Activated CD8-positive, alpha-beta memory T cell treated with anti-CD3 and anti-CD28 coated beads, Interleukin-2, amount 10 ng/mL, durations not matched to agents 7 days and 5 days (primary cell): Measurements from ENCODE around the gene USP24. TPM values are rescaled to one million over a fixed set of nuclear protein-coding genes. Genes with fewer than 3 reads are reported as not detected.

Experiments
- ATAC-seq: fragments of 150-1000 bp; cut with Tn5 transposase; one replicate; pipeline ENCODE4 v1.10.0; 2021; ENCODE audit warnings: moderate library complexity
- CTCF ChIA-PET: fragments of 350-600 bp; sonication (Branson Sonifier 250); formaldehyde crosslinking; loops from one replicate; lab custom pipeline; 2021; ENCODE audit warnings: antibody characterized with exemption; lab: Charles Lee
- DNase-seq: peaks from one replicate; pipeline ENCODE4 v3.0.0-alpha.2; 2020
- H3K27ac Mint-ChIP-seq: one replicate; pipeline ENCODE4 v1.8.0; 2021; ENCODE audit warnings: mild to moderate bottlenecking, mixed read lengths
- H3K27me3 Mint-ChIP-seq: one replicate; pipeline ENCODE4 v1.8.0; 2021; ENCODE audit warnings: mixed read lengths
- H3K36me3 Mint-ChIP-seq: one replicate; pipeline ENCODE4 v1.8.0; 2021; ENCODE audit warnings: mild to moderate bottlenecking, mixed read lengths
- H3K4me1 Mint-ChIP-seq: one replicate; pipeline ENCODE4 v1.8.0; 2021; ENCODE audit warnings: mixed read lengths
- H3K4me3 Mint-ChIP-seq: one replicate; pipeline ENCODE4 v1.8.0; 2021; ENCODE audit warnings: mild to moderate bottlenecking, moderate library complexity, mixed read lengths
- H3K9me3 Mint-ChIP-seq: one replicate; pipeline ENCODE4 v1.8.0; 2022; ENCODE audit warnings: low read depth, mixed read lengths
- total RNA-seq, 2 experiments: library from RNA; stranded (reverse); gene quantifications; one replicate each; pipeline ENCODE4 v1.2.3, GENCODE V29; 2021

Gene USP24
- total RNA-seq, 2 experiments from 2014 or later: 38.2 to 42.3 TPM

- no peak overlapping the region for H3K27ac Mint-ChIP-seq
- H3K4me1 Mint-ChIP-seq: peaks cover 9% of the 10 kb centered on the region
- no peak overlapping the region for H3K4me3 Mint-ChIP-seq
- H3K36me3 Mint-ChIP-seq: no peaks in the 10 kb centered on the region
- CTCF ChIA-PET: no interaction called here
- ATAC-seq: no peak
- H3K9me3 Mint-ChIP-seq: no peaks in the 10 kb centered on the region
- DNase-seq: no peak
- H3K27me3 Mint-ChIP-seq: no peaks in the 10 kb centered on the region
Measured at GRCh38 chr1:55222152-55222551, 7.0 kb upstream of the USP24 start.

- DNase-seq (no peak), ATAC-seq (no peak)
- CTCF ChIA-PET: interaction anchor here (1.0 kb wide), 1 partner anchor 74 kb away, joined by 3 read pairs; no protein-coding TSS in a partner anchor
- Mint-ChIP-seq H3K9me3 (no peaks in the 10 kb centered on the region), H3K4me3 (no peak overlapping the region), H3K36me3 (no peaks in the 10 kb centered on the region), H3K27me3 (no peaks in the 10 kb centered on the region), H3K27ac (peak overlapping the region; percentile 58), H3K4me1 (peaks cover 36% of the 10 kb centered on the region)
Measured at GRCh38 chr1:55217226-55217986, 2.2 kb upstream of the USP24 start.

GRCh38 chr1:55216096-55216495 is 932 bp upstream of the USP24 start:
- CTCF ChIA-PET: interaction anchor here (1.3 kb wide), 3 partner anchors 11 to 75 kb away, joined by 3 to 6 read pairs (median 4); no protein-coding TSS in a partner anchor
- no peaks in the 10 kb centered on the region for H3K27me3 Mint-ChIP-seq
- H3K36me3 Mint-ChIP-seq: peaks cover 1% of the 10 kb centered on the region
- no peaks in the 10 kb centered on the region for H3K9me3 Mint-ChIP-seq
- H3K27ac Mint-ChIP-seq: peak overlapping the region; percentile 92
- peaks cover 48% of the 10 kb centered on the region for H3K4me1 Mint-ChIP-seq
- DNase-seq (no peak), ATAC-seq (no peak)
- peak overlapping the region; percentile 86 for H3K4me3 Mint-ChIP-seq

- peak; percentile 28 for ATAC-seq
- peak; percentile 47 for DNase-seq
- CTCF ChIA-PET: interaction anchor here (0.8 to 1.3 kb wide), 4 partner anchors 10 to 74 kb away, joined by 3 to 6 read pairs (median 4); no protein-coding TSS in a partner anchor
- no peaks in the 10 kb centered on the region for H3K9me3 Mint-ChIP-seq
- H3K4me1 Mint-ChIP-seq: peaks cover 58% of the 10 kb centered on the region
- H3K27ac Mint-ChIP-seq: peak overlapping the region; percentile 60
- peaks cover 1% of the 10 kb centered on the region for H3K36me3 Mint-ChIP-seq
- peak overlapping the region; percentile 86 for H3K4me3 Mint-ChIP-seq
- no peaks in the 10 kb centered on the region for H3K27me3 Mint-ChIP-seq
Measured at GRCh38 chr1:55214934-55215193, 300 bp downstream of the USP24 start.

- ATAC-seq (peak; percentile 8), DNase-seq (peak; percentile 57)
- H3K4me1 Mint-ChIP-seq: peaks cover 61% of the 10 kb centered on the region
- no peaks in the 10 kb centered on the region for H3K9me3 Mint-ChIP-seq
- H3K4me3 Mint-ChIP-seq: peak overlapping the region; percentile 86
- peak overlapping the region; percentile 78 for H3K27ac Mint-ChIP-seq
- CTCF ChIA-PET: interaction anchor here (1.3 kb wide), 2 partner anchors 9 to 73 kb away, joined by 3 to 4 read pairs; no protein-coding TSS in a partner anchor
- no peaks in the 10 kb centered on the region for H3K27me3 Mint-ChIP-seq
- peaks cover 2% of the 10 kb centered on the region for H3K36me3 Mint-ChIP-seq
Measured at GRCh38 chr1:55214212-55214933, 791 bp downstream of the USP24 start.

GRCh38 chr1:55213885-55214211 is 1.3 kb downstream of the USP24 start:
- Mint-ChIP-seq H3K27me3 (no peaks in the 10 kb centered on the region), H3K27ac (peak overlapping the region; percentile 78), H3K4me3 (peak overlapping the region; percentile 86), H3K36me3 (peaks cover 5% of the 10 kb centered on the region), H3K9me3 (no peaks in the 10 kb centered on the region), H3K4me1 (peaks cover 65% of the 10 kb centered on the region)
- peak; percentile 11 for ATAC-seq
- DNase-seq: peak; percentile 55
- CTCF ChIA-PET: interaction anchor here (0.9 to 1.4 kb wide), 3 partner anchors 18 to 70 kb away, joined by 3 read pairs; no protein-coding TSS in a partner anchor

GRCh38 chr1:55213151-55213884 is 1.8 kb downstream of the USP24 start:
- no peaks in the 10 kb centered on the region for H3K27me3 Mint-ChIP-seq
- peaks cover 5% of the 10 kb centered on the region for H3K36me3 Mint-ChIP-seq
- DNase-seq (no peak), ATAC-seq (no peak)
- peak overlapping the region; percentile 86 for H3K4me3 Mint-ChIP-seq
- CTCF ChIA-PET: interaction anchor here (0.9 to 1.4 kb wide), 4 partner anchors 19 to 85 kb away, joined by 3 read pairs; no protein-coding TSS in a partner anchor
- H3K9me3 Mint-ChIP-seq: no peaks in the 10 kb centered on the region
- H3K4me1 Mint-ChIP-seq: peaks cover 65% of the 10 kb centered on the region
- peak overlapping the region; percentile 78 for H3K27ac Mint-ChIP-seq

GRCh38 chr1:55212349-55213150 is 2.6 kb downstream of the USP24 start:
- H3K4me1 Mint-ChIP-seq: peaks cover 64% of the 10 kb centered on the region
- no peaks in the 10 kb centered on the region for H3K9me3 Mint-ChIP-seq
- H3K27me3 Mint-ChIP-seq: no peaks in the 10 kb centered on the region
- DNase-seq (peak; percentile 45), ATAC-seq (no peak)
- CTCF ChIA-PET: interaction anchor here (1.0 to 1.7 kb wide), 4 partner anchors 44 to 85 kb away, joined by 3 to 8 read pairs (median 3); no protein-coding TSS in a partner anchor
- H3K36me3 Mint-ChIP-seq: peaks cover 9% of the 10 kb centered on the region
- peak overlapping the region; percentile 78 for H3K27ac Mint-ChIP-seq
- peak overlapping the region; percentile 86 for H3K4me3 Mint-ChIP-seq

GRCh38 chr1:55211863-55212262 is 3.3 kb downstream of the USP24 start:
- ATAC-seq (no peak), DNase-seq (peak; percentile 58)
- Mint-ChIP-seq H3K4me3 (peak overlapping the region; percentile 86), H3K9me3 (no peaks in the 10 kb centered on the region), H3K27ac (peak overlapping the region; percentile 89), H3K36me3 (peaks cover 10% of the 10 kb centered on the region), H3K4me1 (peaks cover 63% of the 10 kb centered on the region), H3K27me3 (no peaks in the 10 kb centered on the region)
- CTCF ChIA-PET: interaction anchor here (0.8 to 1.7 kb wide), 3 partner anchors 45 to 73 kb away, joined by 3 to 8 read pairs (median 3); no protein-coding TSS in a partner anchor

GRCh38 chr1:55210990-55211801 is 4.0 kb downstream of the USP24 start:
- H3K4me1 Mint-ChIP-seq: peaks cover 60% of the 10 kb centered on the region
- CTCF ChIA-PET: interaction anchor here (0.8 to 1.7 kb wide), 2 partner anchors 66 to 72 kb away, joined by 3 to 8 read pairs; no protein-coding TSS in a partner anchor
- no peak for ATAC-seq

GRCh38 chr1:55209247-55209646 is 5.9 kb downstream of the USP24 start:
- peak overlapping the region; percentile 61 for H3K27ac Mint-ChIP-seq
- CTCF ChIA-PET: interaction anchor here (0.9 to 1.5 kb wide), 4 partner anchors 65 to 75 kb away, joined by 3 to 9 read pairs (median 4); no protein-coding TSS in a partner anchor
- H3K4me1 Mint-ChIP-seq: peaks cover 68% of the 10 kb centered on the region
- H3K27me3 Mint-ChIP-seq: no peaks in the 10 kb centered on the region
- no peaks in the 10 kb centered on the region for H3K9me3 Mint-ChIP-seq
- peak; percentile 41 for ATAC-seq
- DNase-seq: no peak
- peaks cover 16% of the 10 kb centered on the region for H3K36me3 Mint-ChIP-seq
- H3K4me3 Mint-ChIP-seq: peak overlapping the region; percentile 29

More at GRCh38 chr1:55210990-55211801, 4.0 kb downstream of the USP24 start:
- Mint-ChIP-seq H3K36me3 (peaks cover 12% of the 10 kb centered on the region), H3K27ac (peak overlapping the region; percentile 69), H3K27me3 (no peaks in the 10 kb centered on the region), H3K4me3 (peak overlapping the region; percentile 48), H3K9me3 (no peaks in the 10 kb centered on the region)
- no peak for DNase-seq
